Body of pancreas (tissue), 4 donors: ENCODE measurements around the gene PSMD1.

ENCODE experiments used
- CTCF ChIP-seq, 7 experiments: fragments of 450-650 bp in 4 of 7; fragments of 200-600 bp in 3 of 7; sonication (generic) in 3 of 7; IDR thresholded peaks; one replicate each; pipeline ENCODE4 v1.5.1; 2016 to 2019; ENCODE audit warnings: antibody characterized with exemption in 7 of 7
- POLR2A ChIP-seq, 3 donors: fragments of 450-650 bp; IDR thresholded peaks; one replicate each; pipeline ENCODE4 v1.6.1; 2016; ENCODE audit warnings: antibody characterized with exemption in 3 of 3, mild to moderate bottlenecking in 2 of 3

GRCh38 chr2:231009236-231009919, 47.3 kb upstream of the PSMD1 start:
- TF ChIP-seq CTCF (IDR thresholded peaks at IDR 0.05) (no peak), POLR2A (IDR thresholded peaks at IDR 0.05) (no peak)
